Parathyroid adenoma (tissue), 2 donors: ENCODE results near the gene LGI2.

Source experiments
- H2AFZ ChIP-seq: fragments of 300-600 bp; sonication (generic); one replicate; pipeline ENCODE4 v1.7.0; 2017; ENCODE audit warnings: antibody characterized with exemption, mild to moderate bottlenecking
- H3K27ac ChIP-seq: fragments of 300-600 bp; sonication (generic); one replicate; pipeline ENCODE4 v1.7.0; 2017
- H3K27me3 ChIP-seq: fragments of 300-600 bp; sonication (generic); one replicate; pipeline ENCODE4 v1.7.0; 2017; ENCODE audit warnings: low read length; ENCODE audit not compliant: control insufficient read depth, insufficient read depth
- H3K36me3 ChIP-seq: fragments of 300-600 bp; sonication (generic); one replicate; pipeline ENCODE4 v1.7.0; 2017; ENCODE audit warnings: low read length; ENCODE audit not compliant: control insufficient read depth, insufficient read depth
- H3K4me1 ChIP-seq: fragments of 300-600 bp; sonication (generic); one replicate; pipeline ENCODE4 v1.7.0; 2017; ENCODE audit warnings: control low read depth
- H3K4me2 ChIP-seq: fragments of 300-600 bp; sonication (generic); one replicate; pipeline ENCODE4 v1.7.0; 2017; ENCODE audit warnings: low read length
- H3K4me3 ChIP-seq: fragments of 300-600 bp; sonication (generic); one replicate; pipeline ENCODE4 v1.7.0; 2017; ENCODE audit warnings: low read depth, low read length
- H3K79me2 ChIP-seq: fragments of 300-600 bp; sonication (generic); one replicate; pipeline ENCODE4 v1.7.0; 2017; ENCODE audit warnings: control low read depth
- H3K9ac ChIP-seq: fragments of 300-600 bp; sonication (generic); one replicate; pipeline ENCODE4 v1.7.0; 2017; ENCODE audit warnings: mild to moderate bottlenecking
- H3K9me3 ChIP-seq: fragments of 300-600 bp; sonication (generic); one replicate; pipeline ENCODE4 v1.7.0; 2017; ENCODE audit warnings: low read length; ENCODE audit not compliant: control insufficient read depth
- TF ChIP-seq, protein P1 (sequence below): fragments of 300-600 bp; sonication (generic); IDR thresholded peaks from one replicate; pipeline ENCODE4 v1.7.0; 2017; ENCODE audit warnings: antibody characterized with exemption, mild to moderate bottlenecking
- donor health status: primary hyperparathyroidism.

LGI2 gene

DNA sequence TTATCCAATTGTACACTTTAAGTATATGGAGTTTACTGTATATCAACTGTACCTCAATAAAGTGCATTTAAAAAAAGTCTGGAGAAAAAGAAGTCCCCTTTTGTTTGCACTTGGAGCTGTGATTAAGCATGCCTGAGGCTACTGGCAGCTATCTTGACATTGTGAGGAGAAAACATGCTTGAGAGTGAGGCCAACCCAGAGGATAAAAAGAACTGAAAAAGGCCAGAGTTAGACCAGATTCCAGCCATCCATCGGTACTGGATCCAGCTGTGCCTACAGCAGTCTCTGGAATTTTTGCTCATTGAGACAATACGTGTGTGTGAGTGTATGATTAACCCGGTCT, 57.4 kb downstream of the LGI2 start:
- Histone ChIP-seq H3K9ac (no peak overlapping the region), H3K4me2 (no peak overlapping the region), H3K36me3 (no peaks in the 10 kb centered on the region), H3K27ac (no peak overlapping the region), H3K9me3 (no peaks in the 10 kb centered on the region), H3K79me2 (no peaks in the 10 kb centered on the region), H3K27me3 (no peaks in the 10 kb centered on the region), H3K4me3 (no peak overlapping the region), H2AFZ (no peak overlapping the region), H3K4me1 (no peaks in the 10 kb centered on the region)
- TF ChIP-seq, protein P1, sequence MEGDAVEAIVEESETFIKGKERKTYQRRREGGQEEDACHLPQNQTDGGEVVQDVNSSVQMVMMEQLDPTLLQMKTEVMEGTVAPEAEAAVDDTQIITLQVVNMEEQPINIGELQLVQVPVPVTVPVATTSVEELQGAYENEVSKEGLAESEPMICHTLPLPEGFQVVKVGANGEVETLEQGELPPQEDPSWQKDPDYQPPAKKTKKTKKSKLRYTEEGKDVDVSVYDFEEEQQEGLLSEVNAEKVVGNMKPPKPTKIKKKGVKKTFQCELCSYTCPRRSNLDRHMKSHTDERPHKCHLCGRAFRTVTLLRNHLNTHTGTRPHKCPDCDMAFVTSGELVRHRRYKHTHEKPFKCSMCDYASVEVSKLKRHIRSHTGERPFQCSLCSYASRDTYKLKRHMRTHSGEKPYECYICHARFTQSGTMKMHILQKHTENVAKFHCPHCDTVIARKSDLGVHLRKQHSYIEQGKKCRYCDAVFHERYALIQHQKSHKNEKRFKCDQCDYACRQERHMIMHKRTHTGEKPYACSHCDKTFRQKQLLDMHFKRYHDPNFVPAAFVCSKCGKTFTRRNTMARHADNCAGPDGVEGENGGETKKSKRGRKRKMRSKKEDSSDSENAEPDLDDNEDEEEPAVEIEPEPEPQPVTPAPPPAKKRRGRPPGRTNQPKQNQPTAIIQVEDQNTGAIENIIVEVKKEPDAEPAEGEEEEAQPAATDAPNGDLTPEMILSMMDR, result no peak

- H3K27ac ChIP-seq, result no peak overlapping the region
- no peaks in the 10 kb centered on the region for H3K9me3 ChIP-seq
- no peaks in the 10 kb centered on the region for H3K4me1 ChIP-seq
- no peaks in the 10 kb centered on the region for H3K27me3 ChIP-seq
- TF ChIP-seq, protein P1, result no peak
- H2AFZ ChIP-seq, result no peak overlapping the region
- H3K79me2 ChIP-seq, result no peaks in the 10 kb centered on the region
- H3K4me3 ChIP-seq, result no peak overlapping the region
- no peak overlapping the region for H3K9ac ChIP-seq
- no peak overlapping the region for H3K4me2 ChIP-seq
- H3K36me3 ChIP-seq, result no peaks in the 10 kb centered on the region
Measured at GRCh38 chr4:24971192-24971591, 59.6 kb downstream of the LGI2 start.

- Histone ChIP-seq H3K79me2 (no peaks in the 10 kb centered on the region), H3K4me3 (no peak overlapping the region), H3K9ac (no peak overlapping the region), H2AFZ (no peak overlapping the region), H3K27me3 (no peaks in the 10 kb centered on the region), H3K27ac (no peak overlapping the region), H3K36me3 (no peaks in the 10 kb centered on the region), H3K4me1 (no peaks in the 10 kb centered on the region), H3K9me3 (no peaks in the 10 kb centered on the region), H3K4me2 (no peak overlapping the region)
- TF ChIP-seq, protein P1, result no peak
Measured at GRCh38 chr4:24970635-24971034, 60.1 kb downstream of the LGI2 start.

DNA sequence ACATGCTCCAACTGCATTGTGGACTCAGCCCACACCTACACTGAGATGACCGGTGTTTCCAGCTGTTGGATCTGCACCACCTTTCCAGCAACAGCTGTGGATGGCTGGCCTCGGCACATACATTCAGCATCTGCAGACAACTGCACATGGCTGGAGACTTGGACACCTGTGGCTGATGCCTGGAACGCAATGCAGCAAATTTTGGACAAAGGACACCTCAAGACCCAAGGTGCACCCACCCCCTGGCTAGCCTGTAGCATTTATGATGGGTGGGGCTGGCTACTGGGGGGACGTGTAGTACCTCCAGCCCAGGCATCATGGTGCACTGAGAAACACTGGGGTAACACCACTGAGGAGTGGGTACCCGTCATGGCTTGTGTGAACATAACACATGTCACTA, 60.6 kb downstream of the LGI2 start:
- H3K27ac ChIP-seq, result no peak overlapping the region
- H3K36me3 ChIP-seq, result no peaks in the 10 kb centered on the region
- H3K9ac ChIP-seq, result no peak overlapping the region
- H3K9me3 ChIP-seq, result no peaks in the 10 kb centered on the region
- no peaks in the 10 kb centered on the region for H3K4me1 ChIP-seq
- TF ChIP-seq, protein P1, result no peak
- H3K4me3 ChIP-seq, result no peak overlapping the region
- H2AFZ ChIP-seq, result no peak overlapping the region
- no peak overlapping the region for H3K4me2 ChIP-seq
- H3K79me2 ChIP-seq, result no peaks in the 10 kb centered on the region
- H3K27me3 ChIP-seq, result no peaks in the 10 kb centered on the region

DNA sequence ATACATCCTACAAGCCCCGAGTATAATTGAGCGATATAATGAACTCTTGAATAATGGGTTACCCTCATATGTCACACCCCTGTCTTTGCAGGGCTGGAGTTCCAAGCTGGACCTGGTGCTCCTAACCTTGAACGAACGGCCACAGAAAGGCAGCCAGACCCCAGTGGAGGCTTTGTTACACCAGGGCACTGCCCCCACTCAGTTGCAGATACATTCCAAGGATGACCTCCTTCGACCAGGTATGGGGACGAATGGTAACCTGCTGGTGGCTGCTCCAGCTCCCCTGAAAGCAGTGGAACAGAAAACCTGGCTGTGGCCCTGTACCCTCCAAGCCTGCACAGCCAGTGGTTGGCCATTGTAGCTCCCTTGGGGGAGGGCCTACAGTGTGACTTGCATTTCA, 61.3 kb downstream of the LGI2 start:
- Histone ChIP-seq H3K79me2 (no peaks in the 10 kb centered on the region), H3K27me3 (no peaks in the 10 kb centered on the region), H2AFZ (no peak overlapping the region), H3K4me3 (no peak overlapping the region), H3K9me3 (no peaks in the 10 kb centered on the region), H3K9ac (no peak overlapping the region), H3K4me2 (no peak overlapping the region), H3K4me1 (no peaks in the 10 kb centered on the region), H3K27ac (no peak overlapping the region), H3K36me3 (no peaks in the 10 kb centered on the region)
- TF ChIP-seq, protein P1, result no peak
